ENCODE measurements around the gene COL17A1.

DNA sequence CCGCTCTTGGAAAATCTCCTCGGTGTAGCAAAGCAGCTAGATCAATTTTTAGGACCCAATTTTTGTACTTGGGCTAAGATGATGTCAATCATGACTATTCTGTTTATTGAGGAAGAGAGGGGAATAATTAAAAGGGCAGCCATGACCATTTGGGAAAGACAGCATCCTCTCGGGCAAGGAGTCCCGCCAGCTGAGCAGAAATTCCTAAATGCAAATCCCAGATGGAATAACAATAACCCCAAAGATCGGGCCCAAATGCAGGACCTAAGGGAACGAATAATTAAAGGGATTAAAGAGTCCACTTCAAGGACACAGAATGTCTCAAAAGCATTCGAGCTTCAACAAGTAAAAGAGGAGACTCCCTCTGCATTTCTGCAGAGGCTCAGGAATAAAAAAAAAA is 18.7 kb downstream of the COL17A1 start:
- TF ChIP-seq, protein P1, sequence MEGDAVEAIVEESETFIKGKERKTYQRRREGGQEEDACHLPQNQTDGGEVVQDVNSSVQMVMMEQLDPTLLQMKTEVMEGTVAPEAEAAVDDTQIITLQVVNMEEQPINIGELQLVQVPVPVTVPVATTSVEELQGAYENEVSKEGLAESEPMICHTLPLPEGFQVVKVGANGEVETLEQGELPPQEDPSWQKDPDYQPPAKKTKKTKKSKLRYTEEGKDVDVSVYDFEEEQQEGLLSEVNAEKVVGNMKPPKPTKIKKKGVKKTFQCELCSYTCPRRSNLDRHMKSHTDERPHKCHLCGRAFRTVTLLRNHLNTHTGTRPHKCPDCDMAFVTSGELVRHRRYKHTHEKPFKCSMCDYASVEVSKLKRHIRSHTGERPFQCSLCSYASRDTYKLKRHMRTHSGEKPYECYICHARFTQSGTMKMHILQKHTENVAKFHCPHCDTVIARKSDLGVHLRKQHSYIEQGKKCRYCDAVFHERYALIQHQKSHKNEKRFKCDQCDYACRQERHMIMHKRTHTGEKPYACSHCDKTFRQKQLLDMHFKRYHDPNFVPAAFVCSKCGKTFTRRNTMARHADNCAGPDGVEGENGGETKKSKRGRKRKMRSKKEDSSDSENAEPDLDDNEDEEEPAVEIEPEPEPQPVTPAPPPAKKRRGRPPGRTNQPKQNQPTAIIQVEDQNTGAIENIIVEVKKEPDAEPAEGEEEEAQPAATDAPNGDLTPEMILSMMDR (conservative IDR thresholded peaks at IDR 0.05; ENCODE audit: low read depth in 2 of 2): no peak
- TF ChIP-seq EZH2 (IDR thresholded peaks at IDR 0.05; ENCODE audit: low read depth, unreplicated experiment): no peak
- TF ChIP-seq, protein P2, sequence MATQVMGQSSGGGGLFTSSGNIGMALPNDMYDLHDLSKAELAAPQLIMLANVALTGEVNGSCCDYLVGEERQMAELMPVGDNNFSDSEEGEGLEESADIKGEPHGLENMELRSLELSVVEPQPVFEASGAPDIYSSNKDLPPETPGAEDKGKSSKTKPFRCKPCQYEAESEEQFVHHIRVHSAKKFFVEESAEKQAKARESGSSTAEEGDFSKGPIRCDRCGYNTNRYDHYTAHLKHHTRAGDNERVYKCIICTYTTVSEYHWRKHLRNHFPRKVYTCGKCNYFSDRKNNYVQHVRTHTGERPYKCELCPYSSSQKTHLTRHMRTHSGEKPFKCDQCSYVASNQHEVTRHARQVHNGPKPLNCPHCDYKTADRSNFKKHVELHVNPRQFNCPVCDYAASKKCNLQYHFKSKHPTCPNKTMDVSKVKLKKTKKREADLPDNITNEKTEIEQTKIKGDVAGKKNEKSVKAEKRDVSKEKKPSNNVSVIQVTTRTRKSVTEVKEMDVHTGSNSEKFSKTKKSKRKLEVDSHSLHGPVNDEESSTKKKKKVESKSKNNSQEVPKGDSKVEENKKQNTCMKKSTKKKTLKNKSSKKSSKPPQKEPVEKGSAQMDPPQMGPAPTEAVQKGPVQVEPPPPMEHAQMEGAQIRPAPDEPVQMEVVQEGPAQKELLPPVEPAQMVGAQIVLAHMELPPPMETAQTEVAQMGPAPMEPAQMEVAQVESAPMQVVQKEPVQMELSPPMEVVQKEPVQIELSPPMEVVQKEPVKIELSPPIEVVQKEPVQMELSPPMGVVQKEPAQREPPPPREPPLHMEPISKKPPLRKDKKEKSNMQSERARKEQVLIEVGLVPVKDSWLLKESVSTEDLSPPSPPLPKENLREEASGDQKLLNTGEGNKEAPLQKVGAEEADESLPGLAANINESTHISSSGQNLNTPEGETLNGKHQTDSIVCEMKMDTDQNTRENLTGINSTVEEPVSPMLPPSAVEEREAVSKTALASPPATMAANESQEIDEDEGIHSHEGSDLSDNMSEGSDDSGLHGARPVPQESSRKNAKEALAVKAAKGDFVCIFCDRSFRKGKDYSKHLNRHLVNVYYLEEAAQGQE (IDR thresholded peaks at IDR 0.05; ENCODE audit: unreplicated experiment): no peak
- no peak for TF ChIP-seq POLR2AphosphoS5 (IDR thresholded peaks at IDR 0.05; ENCODE audit: low read depth)
- no peak for TF ChIP-seq EZH2phosphoT487 (IDR thresholded peaks at IDR 0.05; ENCODE audit: unreplicated experiment)
- TF ChIP-seq CREB1 (CRISPR knock-in tag; IDR thresholded peaks at IDR 0.05; ENCODE audit: low read depth): no peak
- TF ChIP-seq NANOG (IDR thresholded peaks at IDR 0.05; ENCODE audit: borderline replicate concordance): no peak
- TF ChIP-seq JUNB (IDR thresholded peaks at IDR 0.05; ENCODE audit: unreplicated experiment): no peak
- no peak for TF ChIP-seq STAT1 (IDR thresholded peaks at IDR 0.05; ENCODE audit: unreplicated experiment)
